K562 (cell line): ENCODE measurements around the gene RPUSD1. TPM values are rescaled to one million over a fixed set of nuclear protein-coding genes. Genes with fewer than 3 reads are reported as not detected.
A peak's percentile ranks its signal among the peaks of the same experiment; 100 is the strongest.

Source experiments
- FIP1L1 ChIP-seq: fragments of 200-400 bp; formaldehyde crosslinking; IDR thresholded peaks from 2 replicates; pipeline ENCODE4 v1.6.1; 2018; ENCODE audit warnings: mild to moderate bottlenecking, low read depth, low read length; ENCODE audit not compliant: poor library complexity, severe bottlenecking
- HNRNPUL1 ChIP-seq: fragments of 200-400 bp; formaldehyde crosslinking; IDR thresholded peaks from 2 replicates; pipeline ENCODE4 v1.6.1; 2017; ENCODE audit warnings: low read length
- IFI16 ChIP-seq: fragments of 250-450 bp; sonication (Bioruptor Pico); IDR thresholded peaks from 2 replicates; pipeline ENCODE4 v2.1.2; 2022; ENCODE audit warnings: mild to moderate bottlenecking, inconsistent platforms
- NFIC ChIP-seq: fragments of 450-650 bp; IDR thresholded peaks from 2 replicates; pipeline ENCODE4 v1.6.1; 2017; ENCODE audit warnings: mild to moderate bottlenecking, inconsistent platforms
- NR4A1 ChIP-seq, 2 experiments: fragments of 250-450 bp in 1 of 2; fragments of 450-650 bp in 1 of 2; sonication (Bioruptor Pico) in 1 of 2; IDR thresholded peaks; 2 replicates each; pipeline versions ENCODE4 v1.4.0 to v1.6.1; 2016 to 2020; ENCODE audit warnings: mild to moderate bottlenecking in 2 of 2, missing compliant biosample characterization in 1 of 2, missing genetic modification characterization in 1 of 2, moderate library complexity in 1 of 2
- SRSF3 ChIP-seq: fragments of 200-400 bp; formaldehyde crosslinking; IDR thresholded peaks from 2 replicates; pipeline ENCODE4 v1.6.1; 2016; ENCODE audit warnings: mild to moderate bottlenecking, low read length, moderate library complexity; ENCODE audit not compliant: insufficient read depth
- ZNF134 ChIP-seq: fragments of 250-450 bp; sonication (Bioruptor Pico); conservative IDR thresholded peaks from 2 replicates; pipeline ENCODE4 v1.4.0; 2020
- ZNF143 ChIP-seq: sonication (generic); formaldehyde crosslinking; IDR thresholded peaks from 2 replicates; pipeline ENCODE4 v1.9.0; 2022; ENCODE audit warnings: mild to moderate bottlenecking, missing genetic modification reagents
- ZNF551 ChIP-seq: fragments of 250-450 bp; sonication (Bioruptor Pico); IDR thresholded peaks from 2 replicates; pipeline ENCODE4 v1.5.0; 2021; ENCODE audit warnings: mild to moderate bottlenecking, moderate library complexity
- ZNF764 ChIP-seq: fragments of 250-450 bp; sonication (Bioruptor Pico); IDR thresholded peaks from 2 replicates; pipeline ENCODE4 v1.4.0; 2020; ENCODE audit warnings: low read depth, mild to moderate bottlenecking, moderate library complexity
- polyA plus RNA-seq, 8 experiments: library from polyadenylated mRNA; depleted of rRNA in 4 of 8; stranded (reverse) in 5 of 8; unstranded in 3 of 8; fragments of >200 nt; fragmentation: Nextera tagmentation in 2 of 8; fragmentation: Illumina TruSeq in 1 of 8; extraction: Ambion mirVana in 2 of 8; extraction: Trizol in 1 of 8; gene quantifications; 2 replicates each; pipeline versions ENCODE4 v1.2.1 to v1.2.3, GENCODE V29; 2011 to 2014; ENCODE audit warnings: inconsistent platforms in 1 of 8, missing spikeins in 1 of 8
- total RNA-seq, 7 experiments: library from RNA; depleted of rRNA in 6 of 7; stranded (reverse); fragments of >200 nt in 6 of 7; fragmentation: Illumina TruSeq in 2 of 7; extraction: Trizol in 2 of 7; gene quantifications; 2 replicates each; pipeline versions ENCODE4 v1.2.1 to v1.2.3, GENCODE V29; 2011 to 2021; ENCODE audit warnings: low replicate concordance in 1 of 7
- TF ChIP-seq, protein P1 (sequence below): fragments of 250-450 bp; sonication (Bioruptor Pico); IDR thresholded peaks from 2 replicates; pipeline ENCODE4 v1.8.0; 2021; ENCODE audit warnings: mild to moderate bottlenecking, moderate library complexity
- TF ChIP-seq, protein P2 (sequence below), 2 experiments: fragments of 450-650 bp in 1 of 2; sonication (generic) in 1 of 2; formaldehyde crosslinking; conservative IDR thresholded peaks; 2 replicates each; pipeline versions ENCODE4 v1.4.0 to v1.8.1; 2020 to 2022; ENCODE audit warnings: mild to moderate bottlenecking in 1 of 2, missing genetic modification reagents in 1 of 2
- TF ChIP-seq, protein P3 (sequence below), 3 experiments: fragments of 200-800 bp in 1 of 3; sonication (Bioruptor generic) in 1 of 3; sonication (generic) in 1 of 3; formaldehyde crosslinking in 1 of 3; IDR thresholded peaks; 2 replicates each; pipeline versions ENCODE4 v1.6.1 to v1.8.0; 2016 to 2022; ENCODE audit warnings: mild to moderate bottlenecking in 2 of 3, missing compliant biosample characterization in 2 of 3, missing genetic modification characterization in 2 of 3, missing genetic modification reagents in 1 of 3

The RPUSD1 gene
- total and polyA plus RNA-seq, 9 of the 15 experiments (the other 6 are each of a cell fraction or from before 2014, with no cell fraction given): 0.45 to 56.6 (median 12.0) TPM

DNA sequence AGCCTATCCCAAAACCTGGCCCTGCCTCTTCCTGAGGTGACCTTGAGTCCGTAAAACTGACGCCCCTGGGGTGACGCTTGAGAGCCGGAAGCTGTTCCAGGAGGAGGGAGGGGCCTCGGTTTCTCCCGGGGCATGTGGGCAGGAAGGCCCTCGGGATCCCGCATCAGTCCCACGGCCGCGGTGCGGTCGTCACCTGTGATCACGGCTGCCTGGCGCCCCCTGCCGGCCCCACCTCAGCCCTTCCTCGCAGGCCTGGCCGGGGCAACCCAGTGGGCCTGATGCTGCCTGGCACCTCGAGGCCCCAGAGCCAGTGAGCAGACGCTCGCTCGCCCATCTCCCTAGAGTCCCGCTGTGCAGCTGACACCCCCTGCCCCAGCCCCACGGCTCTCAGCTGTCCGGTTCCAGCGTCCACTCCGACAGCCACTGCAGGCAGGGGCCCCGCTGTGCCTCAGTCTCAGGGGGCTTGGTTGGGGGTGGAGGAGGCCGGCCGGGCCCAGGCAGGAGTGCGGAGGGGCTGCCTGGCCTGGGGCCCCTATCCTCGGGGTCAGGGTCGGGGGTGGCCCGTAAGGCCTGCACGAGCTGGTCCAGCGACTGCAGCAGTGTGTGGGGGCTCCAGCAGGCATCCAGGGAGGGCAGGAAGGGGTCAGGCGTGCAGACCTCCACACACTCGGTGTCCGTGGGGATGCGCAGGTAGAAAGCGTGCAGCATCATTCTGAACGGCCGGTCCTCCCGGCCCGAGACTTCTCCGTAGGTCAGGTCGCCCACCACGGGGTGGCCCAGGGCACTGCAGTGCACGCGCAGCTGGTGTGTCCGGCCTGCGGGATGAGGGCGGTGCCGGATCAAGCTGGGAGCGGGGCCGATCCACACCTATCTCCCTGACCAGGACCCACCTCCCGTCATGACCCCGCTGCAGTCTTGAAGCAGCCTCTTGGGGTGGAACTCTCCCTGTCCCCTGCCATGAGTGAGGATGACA is 2.3 kb downstream of the RPUSD1 start (continued):
- peak; percentile 60 for TF ChIP-seq FIP1L1
- no peak for TF ChIP-seq ZNF134 (CRISPR knock-in tag)
- TF ChIP-seq SRSF3: no peak
- TF ChIP-seq ZNF143 (CRISPR knock-in tag): peak; percentile 36; the same call in 1 of the 2 replicates
- peak; percentile 22; the same call in 1 of the 2 replicates for TF ChIP-seq NFIC
- TF ChIP-seq, protein P1, sequence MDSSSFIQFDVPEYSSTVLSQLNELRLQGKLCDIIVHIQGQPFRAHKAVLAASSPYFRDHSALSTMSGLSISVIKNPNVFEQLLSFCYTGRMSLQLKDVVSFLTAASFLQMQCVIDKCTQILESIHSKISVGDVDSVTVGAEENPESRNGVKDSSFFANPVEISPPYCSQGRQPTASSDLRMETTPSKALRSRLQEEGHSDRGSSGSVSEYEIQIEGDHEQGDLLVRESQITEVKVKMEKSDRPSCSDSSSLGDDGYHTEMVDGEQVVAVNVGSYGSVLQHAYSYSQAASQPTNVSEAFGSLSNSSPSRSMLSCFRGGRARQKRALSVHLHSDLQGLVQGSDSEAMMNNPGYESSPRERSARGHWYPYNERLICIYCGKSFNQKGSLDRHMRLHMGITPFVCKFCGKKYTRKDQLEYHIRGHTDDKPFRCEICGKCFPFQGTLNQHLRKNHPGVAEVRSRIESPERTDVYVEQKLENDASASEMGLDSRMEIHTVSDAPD (CRISPR knock-in tag): no peak
- TF ChIP-seq, protein P2, sequence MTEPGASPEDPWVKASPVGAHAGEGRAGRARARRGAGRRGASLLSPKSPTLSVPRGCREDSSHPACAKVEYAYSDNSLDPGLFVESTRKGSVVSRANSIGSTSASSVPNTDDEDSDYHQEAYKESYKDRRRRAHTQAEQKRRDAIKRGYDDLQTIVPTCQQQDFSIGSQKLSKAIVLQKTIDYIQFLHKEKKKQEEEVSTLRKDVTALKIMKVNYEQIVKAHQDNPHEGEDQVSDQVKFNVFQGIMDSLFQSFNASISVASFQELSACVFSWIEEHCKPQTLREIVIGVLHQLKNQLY (CRISPR knock-in tag; conservative IDR thresholded peaks at IDR 0.05): no peak
- no peak for TF ChIP-seq NR4A1 (CRISPR knock-in tag; IDR thresholded peaks at IDR 0.05)
- no peak for TF ChIP-seq NR4A1 (tag; IDR thresholded peaks at IDR 0.05)
- TF ChIP-seq ZNF551 (CRISPR knock-in tag): no peak
- TF ChIP-seq HNRNPUL1: no peak
- no peak for TF ChIP-seq IFI16 (CRISPR knock-in tag)
- TF ChIP-seq, protein P3, sequence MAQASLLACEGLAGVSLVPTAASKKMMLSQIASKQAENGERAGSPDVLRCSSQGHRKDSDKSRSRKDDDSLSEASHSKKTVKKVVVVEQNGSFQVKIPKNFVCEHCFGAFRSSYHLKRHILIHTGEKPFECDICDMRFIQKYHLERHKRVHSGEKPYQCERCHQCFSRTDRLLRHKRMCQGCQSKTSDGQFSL (CRISPR knock-in tag; IDR thresholded peaks at IDR 0.05): peak; percentile 69; the same call in 1 of the 2 replicates
- TF ChIP-seq, protein P3 (tag; IDR thresholded peaks at IDR 0.05): no peak
- no peak for TF ChIP-seq ZNF764 (CRISPR knock-in tag)
